Mesendoderm (in vitro differentiated cells): Measurements from ENCODE around the gene GDPD1. TPM values are rescaled to one million over a fixed set of nuclear protein-coding genes. Genes with fewer than 3 reads are reported as not detected.

Experiments used
- DNase-seq: peaks from one replicate; pipeline ENCODE4 v3.0.0; 2013
- H2AK5ac ChIP-seq: 2 replicates; pipeline ENCODE4 v1.6.1; 2013; ENCODE audit warnings: low read length, inconsistent platforms
- H2BK120ac ChIP-seq: 2 replicates; pipeline ENCODE4 v1.6.1; 2013; ENCODE audit warnings: low read depth, mild to moderate bottlenecking, low read length, moderate library complexity, mixed read lengths
- H2BK15ac ChIP-seq: replicated peaks from 2 replicates; pipeline ENCODE4 v1.6.1; 2013; ENCODE audit warnings: low read depth, mild to moderate bottlenecking, moderate library complexity
- H2BK5ac ChIP-seq: 2 replicates; pipeline ENCODE4 v1.6.1; 2013; ENCODE audit warnings: low read length, inconsistent platforms
- H3K18ac ChIP-seq: 2 replicates; pipeline ENCODE4 v1.6.1; 2013; ENCODE audit warnings: mild to moderate bottlenecking, low read length, mixed read lengths
- H3K23ac ChIP-seq: one replicate; pipeline ENCODE4 v1.6.1; 2013; ENCODE audit warnings: low read length
- H3K27ac ChIP-seq: 2 replicates; pipeline ENCODE4 v1.5.1; 2013; ENCODE audit warnings: low read depth, mild to moderate bottlenecking, inconsistent platforms, low read length, moderate library complexity
- H3K27me3 ChIP-seq: 2 replicates; pipeline ENCODE4 v1.6.1; 2013; ENCODE audit warnings: low read length, control low read depth, mild to moderate bottlenecking, inconsistent platforms; ENCODE audit not compliant: insufficient read depth, poor library complexity
- H3K36me3 ChIP-seq: 2 replicates; pipeline ENCODE4 v1.6.1; 2013; ENCODE audit warnings: low read length, inconsistent platforms; ENCODE audit not compliant: control insufficient read depth, insufficient read depth
- H3K4ac ChIP-seq: one replicate; pipeline ENCODE4 v1.6.1; 2013; ENCODE audit warnings: low read depth, mild to moderate bottlenecking, low read length, moderate library complexity
- H3K4me1 ChIP-seq: 2 replicates; pipeline ENCODE4 v1.6.1; 2013; ENCODE audit warnings: low read depth, low read length, inconsistent platforms; ENCODE audit not compliant: control insufficient read depth
- H3K4me2 ChIP-seq: 2 replicates; pipeline ENCODE4 v1.6.1; 2013; ENCODE audit warnings: low read length
- H3K4me3 ChIP-seq: 2 replicates; pipeline ENCODE4 v1.5.1; 2013; ENCODE audit warnings: mild to moderate bottlenecking, low read length
- H3K56ac ChIP-seq: one replicate; pipeline ENCODE4 v1.6.1; 2013; ENCODE audit warnings: low read length
- H3K79me1 ChIP-seq: 2 replicates; pipeline ENCODE4 v1.6.1; 2013; ENCODE audit warnings: low read length, inconsistent platforms
- H3K79me2 ChIP-seq: 2 replicates; pipeline ENCODE4 v1.6.1; 2013; ENCODE audit warnings: mild to moderate bottlenecking, low read length; ENCODE audit not compliant: control insufficient read depth, insufficient read depth
- H3K9ac ChIP-seq: 2 replicates; pipeline ENCODE4 v1.6.1; 2013; ENCODE audit warnings: low read length, inconsistent platforms
- H4K5ac ChIP-seq: one replicate; pipeline ENCODE4 v1.6.1; 2013; ENCODE audit warnings: low read length
- H4K8ac ChIP-seq: one replicate; pipeline ENCODE4 v1.6.1; 2013; ENCODE audit warnings: low read depth, mild to moderate bottlenecking, control low read depth, low read length, moderate library complexity
- WGBS: extraction: QIAGEN DNeasy Blood & Tissue Kit; methylation state at CpG from one replicate; pipeline ENCODE4 v1.1.7; 2013; ENCODE audit warnings: low lambda C conversion rate, missing lambda C conversion rate; ENCODE audit not compliant: insufficient coverage; ENCODE audit errors: extremely low coverage; 5-methylcytosine and 5-hydroxymethylcytosine counted together
- polyA plus RNA-seq, 2 experiments: library from polyadenylated mRNA; stranded (reverse); fragments of 200-250 nt; gene quantifications; one replicate each; pipeline ENCODE4 v1.2.3, GENCODE V29; 2013

Gene GDPD1
- 1.3 TPM for polyA plus RNA-seq (2013, experiment 1 of 2)
- polyA plus RNA-seq (2013, experiment 2 of 2), result 1.4 TPM

DNA sequence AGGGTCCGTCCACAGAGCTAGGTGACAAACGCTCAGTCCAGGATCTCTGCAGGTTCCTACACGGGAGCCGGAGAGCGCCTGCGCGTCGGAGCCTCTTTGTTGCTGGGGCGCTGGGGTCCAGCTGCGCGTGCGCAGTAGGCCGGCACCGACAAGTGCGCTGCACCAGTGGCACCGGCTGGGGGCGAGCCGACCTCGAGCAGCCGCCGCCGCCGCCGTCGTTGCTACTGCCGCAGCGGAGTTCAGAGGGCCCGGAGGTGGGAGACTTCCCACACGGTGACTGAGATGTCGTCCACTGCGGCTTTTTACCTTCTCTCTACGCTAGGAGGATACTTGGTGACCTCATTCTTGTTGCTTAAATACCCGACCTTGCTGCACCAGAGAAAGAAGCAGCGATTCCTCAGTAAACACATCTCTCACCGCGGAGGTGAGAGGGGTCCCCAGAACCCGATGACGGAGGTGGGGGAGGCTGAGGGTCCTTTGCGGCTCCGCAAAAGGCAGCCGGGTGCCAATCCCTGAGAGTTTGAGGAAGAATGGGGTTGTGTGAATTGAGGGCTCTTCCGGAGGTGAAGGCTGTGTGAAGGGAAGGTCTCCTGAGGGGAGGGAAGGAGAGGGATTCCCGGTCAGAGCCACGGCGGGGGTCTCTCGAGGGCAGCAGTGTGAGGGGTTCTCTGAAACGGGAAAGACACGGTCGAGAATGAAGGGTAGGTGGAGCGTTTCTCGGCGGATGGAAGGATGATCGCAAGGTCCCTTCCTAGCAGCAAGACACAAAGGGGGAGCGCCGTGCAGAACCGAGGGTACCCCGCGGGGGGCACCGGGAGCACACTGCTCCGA, at the start of gene GDPD1:
Gene GDPD1, plus strand, starts transcription at position 184 of the 831 bp plus-strand sequence. Its CDS starts 99 bp downstream, at position 283.
- Histone ChIP-seq H3K18ac (no peak within 1 kb of the TSS), H3K4me1 (no peaks in the 10 kb centered on the region), H3K36me3 (no peaks in the 10 kb centered on the region), H3K27ac (peak within 1 kb of the TSS; percentile 64), H3K79me2 (no peaks in the 10 kb centered on the region), H2AK5ac (no peak within 1 kb of the TSS), H4K8ac (peak within 1 kb of the TSS; percentile 39), H2BK120ac (peak within 1 kb of the TSS; percentile 28), H3K56ac (peak within 1 kb of the TSS; percentile 95), H2BK5ac (peak within 1 kb of the TSS; percentile 8), H3K79me1 (no peaks in the 10 kb centered on the region), H3K23ac (peak within 1 kb of the TSS; percentile 97), H3K27me3 (no peaks in the 10 kb centered on the region), H2BK15ac (no peak within 1 kb of the TSS), H3K4me2 (peak within 1 kb of the TSS; percentile 99), H4K5ac (no peak within 1 kb of the TSS), H3K4me3 (peak within 1 kb of the TSS; percentile 52), H3K9ac (peak within 1 kb of the TSS; percentile 80), H3K4ac (no peak within 1 kb of the TSS)
- DNase-seq, result peak; percentile 97
- no CpG with 5 or more reads among the region's 60 CpGs for WGBS

DNA sequence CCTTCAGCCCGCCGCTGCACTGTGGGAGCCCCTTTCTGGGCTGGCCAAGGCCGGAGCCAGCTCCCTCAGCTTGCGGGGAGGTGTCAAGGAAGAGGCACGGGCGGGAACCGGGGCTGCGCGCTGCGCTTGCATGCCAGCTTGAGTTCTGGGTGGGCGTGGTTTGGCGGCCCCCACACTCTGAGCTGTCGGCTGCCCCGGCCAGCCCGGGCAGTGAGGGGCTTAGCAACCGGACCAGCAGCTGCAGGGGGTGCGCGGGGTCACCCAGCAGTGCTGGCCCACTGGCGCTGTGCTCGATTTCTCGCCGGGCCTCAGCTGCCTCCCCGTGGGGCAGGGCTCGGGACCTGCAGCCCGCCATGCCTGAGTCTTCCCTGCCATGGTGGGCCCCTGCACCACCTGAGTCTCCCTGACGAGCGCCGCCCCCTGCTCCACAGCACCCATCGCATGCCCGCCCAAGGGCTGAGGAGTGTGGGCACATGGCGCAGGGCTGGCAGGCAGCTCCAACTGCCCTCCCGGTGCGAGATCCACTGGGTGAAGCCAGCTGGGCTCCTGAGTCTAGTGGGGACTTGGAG, 47.8 kb upstream of the GDPD1 start:
- Histone ChIP-seq H3K4me3 (no peak overlapping the region), H4K5ac (no peak overlapping the region), H3K4me1 (no peaks in the 10 kb centered on the region), H3K27ac (no peak overlapping the region), H3K56ac (no peak overlapping the region), H3K27me3 (no peaks in the 10 kb centered on the region), H3K4me2 (no peak overlapping the region), H3K9ac (no peak overlapping the region), H2BK5ac (no peak overlapping the region), H3K23ac (no peak overlapping the region), H4K8ac (no peak overlapping the region), H3K79me2 (peaks cover 3% of the 10 kb centered on the region), H3K79me1 (peaks cover 4% of the 10 kb centered on the region), H2BK120ac (no peak overlapping the region), H3K36me3 (peaks cover 3% of the 10 kb centered on the region), H3K18ac (no peak overlapping the region), H2BK15ac (no peak overlapping the region), H3K4ac (no peak overlapping the region), H2AK5ac (no peak overlapping the region)
- no peak for DNase-seq
- WGBS, result no CpG with 5 or more reads among the region's 33 CpGs

DNA sequence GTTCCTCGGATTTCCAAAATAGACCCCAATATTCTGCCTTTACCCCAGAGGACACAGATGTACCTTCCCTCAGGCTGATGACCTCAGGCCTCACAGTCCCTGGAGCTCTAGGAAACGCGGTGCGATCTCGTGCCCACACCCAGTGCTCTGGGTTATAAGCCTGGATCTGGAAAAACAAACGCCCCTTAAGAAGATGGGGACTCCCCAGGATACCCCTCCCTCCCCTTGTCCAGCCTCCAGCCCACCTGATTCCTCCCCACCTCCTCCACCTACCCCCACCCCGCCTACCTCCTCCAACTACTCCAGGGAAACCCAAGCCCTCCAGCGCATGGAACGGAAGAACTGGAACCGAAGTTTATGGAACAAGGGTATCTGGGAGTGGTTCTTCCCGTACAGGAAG, 45.6 kb upstream of the GDPD1 start:
- WGBS, result no CpG with 5 or more reads among the region's 11 CpGs
- H3K79me1 ChIP-seq, result peaks cover 2% of the 10 kb centered on the region
- H2BK15ac ChIP-seq, result no peak overlapping the region
- H4K8ac ChIP-seq, result no peak overlapping the region
- no peak overlapping the region for H3K18ac ChIP-seq
- no peak overlapping the region for H3K4me2 ChIP-seq
- H3K4me3 ChIP-seq, result no peak overlapping the region
- H3K23ac ChIP-seq, result no peak overlapping the region
- H3K9ac ChIP-seq, result no peak overlapping the region
- no peak overlapping the region for H4K5ac ChIP-seq
- H3K4ac ChIP-seq, result no peak overlapping the region
- peaks cover 3% of the 10 kb centered on the region for H3K36me3 ChIP-seq
- H3K4me1 ChIP-seq, result no peaks in the 10 kb centered on the region
- H3K27ac ChIP-seq, result no peak overlapping the region
- no peak overlapping the region for H2BK5ac ChIP-seq
- no peaks in the 10 kb centered on the region for H3K79me2 ChIP-seq
- H2AK5ac ChIP-seq, result no peak overlapping the region
- no peaks in the 10 kb centered on the region for H3K27me3 ChIP-seq
- no peak overlapping the region for H3K56ac ChIP-seq
- no peak overlapping the region for H2BK120ac ChIP-seq
- no peak for DNase-seq

DNA sequence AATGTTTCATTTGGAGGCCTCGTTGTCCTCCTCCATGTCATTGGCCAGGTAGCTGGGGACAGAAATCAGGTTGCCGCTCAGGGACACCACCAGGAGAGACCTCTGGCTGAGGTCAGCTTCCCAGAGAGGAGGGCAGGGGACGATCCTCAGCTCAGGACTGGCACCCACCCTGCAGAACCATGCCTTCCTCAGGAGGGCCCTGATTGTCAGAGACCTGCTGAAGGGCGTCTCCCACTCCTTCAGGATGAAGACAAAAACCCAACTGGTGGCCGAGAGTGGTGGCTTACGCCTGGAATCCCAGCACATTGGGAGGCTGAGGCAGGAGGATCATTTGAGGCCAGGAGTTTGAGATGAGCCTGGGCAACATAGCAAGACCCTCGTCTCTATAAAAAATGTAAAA, 45.2 kb upstream of the GDPD1 start:
- peaks cover 3% of the 10 kb centered on the region for H3K36me3 ChIP-seq
- WGBS, result no CpG with 5 or more reads among the region's 7 CpGs
- H3K4me1 ChIP-seq, result no peaks in the 10 kb centered on the region

DNA sequence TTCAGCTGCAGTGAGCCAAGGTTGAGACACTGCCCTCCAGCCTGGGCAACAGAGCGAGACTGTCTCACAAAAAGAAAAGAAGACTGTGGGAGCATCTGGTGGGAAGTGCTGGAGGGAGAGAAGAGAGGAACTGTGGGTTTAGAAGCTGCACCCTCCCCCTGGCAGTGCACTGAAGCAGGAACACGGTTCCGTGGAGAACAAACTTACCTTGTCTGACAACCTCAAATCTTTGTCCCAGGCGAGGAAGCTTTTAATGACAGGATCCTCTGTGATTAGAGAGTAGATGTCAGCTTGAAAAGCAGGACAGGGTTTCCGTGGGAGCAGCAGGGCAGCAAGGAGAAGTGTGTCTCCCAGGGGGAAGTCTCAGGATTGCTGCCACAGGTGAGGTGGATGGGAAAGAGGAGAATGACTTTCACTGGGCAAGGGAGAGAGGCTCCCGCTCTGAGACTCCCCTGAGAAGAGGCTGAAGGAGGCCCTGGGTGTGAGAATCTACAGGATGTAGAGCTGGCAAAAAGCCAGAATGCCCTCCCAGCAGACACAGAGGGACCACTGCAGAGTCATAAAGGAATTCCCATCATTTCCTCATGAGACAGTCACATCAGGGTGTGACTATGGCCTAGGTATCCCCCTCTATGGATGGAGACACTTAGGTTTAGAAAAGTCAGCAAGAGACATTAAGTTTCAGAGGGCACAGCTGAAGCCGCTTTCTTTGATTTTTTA, 41.9 kb upstream of the GDPD1 start:
- Histone ChIP-seq H2BK15ac (no peak overlapping the region), H3K4ac (no peak overlapping the region), H3K36me3 (peaks cover under 1% of the 10 kb centered on the region), H3K79me2 (no peaks in the 10 kb centered on the region), H4K8ac (no peak overlapping the region), H3K23ac (no peak overlapping the region), H3K56ac (no peak overlapping the region), H3K9ac (no peak overlapping the region), H2AK5ac (no peak overlapping the region), H3K4me1 (no peaks in the 10 kb centered on the region), H3K27me3 (no peaks in the 10 kb centered on the region), H3K79me1 (peaks cover 2% of the 10 kb centered on the region), H3K4me3 (no peak overlapping the region), H4K5ac (no peak overlapping the region), H2BK120ac (no peak overlapping the region), H3K18ac (no peak overlapping the region), H2BK5ac (no peak overlapping the region), H3K27ac (no peak overlapping the region), H3K4me2 (no peak overlapping the region)
- DNase-seq, result no peak
- no CpG with 5 or more reads among the region's 7 CpGs for WGBS

More for the DNA sequence above, 45.2 kb upstream of the GDPD1 start:
- Histone ChIP-seq H2AK5ac (no peak overlapping the region), H3K79me1 (peaks cover 2% of the 10 kb centered on the region), H2BK120ac (no peak overlapping the region), H4K8ac (no peak overlapping the region), H3K18ac (no peak overlapping the region), H3K23ac (no peak overlapping the region), H3K4me3 (no peak overlapping the region), H3K27me3 (no peaks in the 10 kb centered on the region), H2BK5ac (no peak overlapping the region), H3K27ac (no peak overlapping the region), H3K56ac (no peak overlapping the region), H2BK15ac (no peak overlapping the region), H3K9ac (no peak overlapping the region), H3K4me2 (no peak overlapping the region), H3K79me2 (no peaks in the 10 kb centered on the region), H4K5ac (no peak overlapping the region), H3K4ac (no peak overlapping the region)
- DNase-seq, result no peak
